GM19438 (cell line): ENCODE measurements around the gene SLC27A1.
"Not testable (repeated sequence)": the region's sequence is repeated elsewhere in the genome, so short reads cannot be mapped to it uniquely, and the experiment has no call there.

Experiments
- ATAC-seq: cut with Tn5 transposase; IDR thresholded peaks from one replicate; pipeline ENCODE4 v1.9.1; 2021; ENCODE audit warnings: low read depth; ENCODE audit not compliant: unreplicated experiment

SLC27A1 gene

GRCh38 chr19:17484520-17485185 lies 14.3 kb downstream of the SLC27A1 start:
- no peak for ATAC-seq

GRCh38 chr19:17486545-17487240 lies 16.4 kb downstream of the SLC27A1 start:
- ATAC-seq = no peak

GRCh38 chr19:17487284-17488121 lies 17.2 kb downstream of the SLC27A1 start:
- ATAC-seq = no peak

- ATAC-seq = peak; percentile 75
These were observed 18.5 kb downstream of the SLC27A1 start for GRCh38 chr19:17488593-17489391.

GRCh38 chr19:17489392-17490030 lies 19.2 kb downstream of the SLC27A1 start:
- ATAC-seq = no peak

- ATAC-seq = no peak
These were observed 20.1 kb downstream of the SLC27A1 start for GRCh38 chr19:17490411-17490810.

- ATAC-seq = no peak
These were observed 21.0 kb downstream of the SLC27A1 start for GRCh38 chr19:17491287-17491686.

- ATAC-seq = no peak
These were observed 25.4 kb downstream of the SLC27A1 start for GRCh38 chr19:17495639-17496296.

- ATAC-seq = peak; percentile 83
These were observed 26.1 kb downstream of the SLC27A1 start for GRCh38 chr19:17496337-17496997.

GRCh38 chr19:17497149-17497798 lies 26.9 kb downstream of the SLC27A1 start:
- no peak for ATAC-seq

GRCh38 chr19:17499025-17499424 lies 28.7 kb downstream of the SLC27A1 start:
- ATAC-seq = not testable (repeated sequence)

GRCh38 chr19:17499648-17500446 lies 29.5 kb downstream of the SLC27A1 start:
- ATAC-seq = no peak

- ATAC-seq = no peak
These were observed 30.3 kb downstream of the SLC27A1 start for GRCh38 chr19:17500447-17501198.

GRCh38 chr19:17503240-17503639 lies 32.9 kb downstream of the SLC27A1 start:
- ATAC-seq = no peak

- ATAC-seq = no peak
These were observed 33.7 kb downstream of the SLC27A1 start for GRCh38 chr19:17504030-17504429.

GRCh38 chr19:17504456-17504855 lies 34.1 kb downstream of the SLC27A1 start:
- no peak for ATAC-seq

GRCh38 chr19:17505223-17505622 lies 34.9 kb downstream of the SLC27A1 start:
- ATAC-seq = no peak
